Loucy (cell line): ENCODE results near the gene JMJD8.

Source experiments
- EZH2phosphoT487 ChIP-seq: fragments of 200-600 bp; IDR thresholded peaks from 2 replicates; pipeline ENCODE4 v1.6.1; 2018; ENCODE audit warnings: antibody characterized with exemption, mild to moderate bottlenecking, moderate library complexity, borderline replicate concordance
- TF ChIP-seq, protein P1 (sequence below): fragments of 200-600 bp; sonication (generic); conservative IDR thresholded peaks from 2 replicates; pipeline ENCODE4 v1.5.1; 2014; ENCODE audit warnings: mild to moderate bottlenecking, antibody characterized with exemption, low read length

GRCh38 chr16:726188-726437 is 42.0 kb upstream of the JMJD8 start:
- TF ChIP-seq, protein P1, sequence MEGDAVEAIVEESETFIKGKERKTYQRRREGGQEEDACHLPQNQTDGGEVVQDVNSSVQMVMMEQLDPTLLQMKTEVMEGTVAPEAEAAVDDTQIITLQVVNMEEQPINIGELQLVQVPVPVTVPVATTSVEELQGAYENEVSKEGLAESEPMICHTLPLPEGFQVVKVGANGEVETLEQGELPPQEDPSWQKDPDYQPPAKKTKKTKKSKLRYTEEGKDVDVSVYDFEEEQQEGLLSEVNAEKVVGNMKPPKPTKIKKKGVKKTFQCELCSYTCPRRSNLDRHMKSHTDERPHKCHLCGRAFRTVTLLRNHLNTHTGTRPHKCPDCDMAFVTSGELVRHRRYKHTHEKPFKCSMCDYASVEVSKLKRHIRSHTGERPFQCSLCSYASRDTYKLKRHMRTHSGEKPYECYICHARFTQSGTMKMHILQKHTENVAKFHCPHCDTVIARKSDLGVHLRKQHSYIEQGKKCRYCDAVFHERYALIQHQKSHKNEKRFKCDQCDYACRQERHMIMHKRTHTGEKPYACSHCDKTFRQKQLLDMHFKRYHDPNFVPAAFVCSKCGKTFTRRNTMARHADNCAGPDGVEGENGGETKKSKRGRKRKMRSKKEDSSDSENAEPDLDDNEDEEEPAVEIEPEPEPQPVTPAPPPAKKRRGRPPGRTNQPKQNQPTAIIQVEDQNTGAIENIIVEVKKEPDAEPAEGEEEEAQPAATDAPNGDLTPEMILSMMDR, result no peak
- TF ChIP-seq EZH2phosphoT487, result no peak
